ENCODE results near the gene ADAMTS2.

ADAMTS2 gene

GRCh38 chr5:179267671-179268083, 77.6 kb downstream of the ADAMTS2 start:
- TF ChIP-seq TEAD4 (IDR thresholded peaks at IDR 0.05) (no peak), CREB1 (IDR thresholded peaks at IDR 0.05; ENCODE audit: low read depth) (no peak), YY1 (IDR thresholded peaks at IDR 0.05; ENCODE audit: low read depth) (no peak), EGR1 (IDR thresholded peaks at IDR 0.05) (no peak), USF1 (IDR thresholded peaks at IDR 0.05) (no peak), TAF1 (IDR thresholded peaks at IDR 0.05; ENCODE audit: low read depth) (no peak)

- TF ChIP-seq MAX (IDR thresholded peaks at IDR 0.05): no peak
- no peak for TF ChIP-seq ZBTB7A (IDR thresholded peaks at IDR 0.05; ENCODE audit: low read depth)
- no peak for TF ChIP-seq NFIC (IDR thresholded peaks at IDR 0.05)
- TF ChIP-seq RAD21 (IDR thresholded peaks at IDR 0.05; ENCODE audit: low read depth): no peak
- TF ChIP-seq FOXM1 (IDR thresholded peaks at IDR 0.05; ENCODE audit: borderline replicate concordance, low read depth): no peak
- TF ChIP-seq TAF1 (IDR thresholded peaks at IDR 0.05; ENCODE audit: low read depth): no peak
- no peak for TF ChIP-seq EP300 (IDR thresholded peaks at IDR 0.05; ENCODE audit: borderline replicate concordance)
- no peak for TF ChIP-seq YY1 (IDR thresholded peaks at IDR 0.05; ENCODE audit: low read depth)
- no peak for TF ChIP-seq EGR1 (IDR thresholded peaks at IDR 0.05)
- no peak for TF ChIP-seq CEBPB (IDR thresholded peaks at IDR 0.05)
- TF ChIP-seq USF1 (IDR thresholded peaks at IDR 0.05): no peak
- TF ChIP-seq TCF12 (IDR thresholded peaks at IDR 0.05; ENCODE audit: low read depth): no peak
- no peak for TF ChIP-seq TEAD4 (IDR thresholded peaks at IDR 0.05)
- no peak for TF ChIP-seq REST (IDR thresholded peaks at IDR 0.05; ENCODE audit: low read depth)
- no peak for TF ChIP-seq CREB1 (IDR thresholded peaks at IDR 0.05; ENCODE audit: low read depth)
These were observed 78.1 kb downstream of the ADAMTS2 start for GRCh38 chr5:179267071-179267670.

GRCh38 chr5:179266291-179267070, 78.8 kb downstream of the ADAMTS2 start:
- TF ChIP-seq TEAD4 (IDR thresholded peaks at IDR 0.05) (no peak), YY1 (IDR thresholded peaks at IDR 0.05; ENCODE audit: low read depth) (no peak), CREB1 (IDR thresholded peaks at IDR 0.05; ENCODE audit: low read depth) (no peak), USF1 (IDR thresholded peaks at IDR 0.05) (peak; percentile 24; the same call in 1 of the 2 replicates)

GRCh38 chr5:179265514-179266290, 79.6 kb downstream of the ADAMTS2 start:
- no peak for TF ChIP-seq ZBTB7A (IDR thresholded peaks at IDR 0.05; ENCODE audit: low read depth)
- peak; percentile 48; the same call in 1 of the 2 replicates for TF ChIP-seq CEBPB (IDR thresholded peaks at IDR 0.05)
- no peak for TF ChIP-seq CREB1 (IDR thresholded peaks at IDR 0.05; ENCODE audit: low read depth)
- TF ChIP-seq REST (IDR thresholded peaks at IDR 0.05; ENCODE audit: low read depth): no peak
- peak; percentile 46; the same call in 1 of the 2 replicates for TF ChIP-seq MAX (IDR thresholded peaks at IDR 0.05)

GRCh38 chr5:179264783-179265513, 80.3 kb downstream of the ADAMTS2 start:
- TF ChIP-seq EGR1 (IDR thresholded peaks at IDR 0.05) (no peak), REST (IDR thresholded peaks at IDR 0.05; ENCODE audit: low read depth) (no peak), MAX (IDR thresholded peaks at IDR 0.05) (no peak), USF1 (IDR thresholded peaks at IDR 0.05) (no peak), TAF1 (IDR thresholded peaks at IDR 0.05; ENCODE audit: low read depth) (no peak), CREB1 (IDR thresholded peaks at IDR 0.05; ENCODE audit: low read depth) (no peak), YY1 (IDR thresholded peaks at IDR 0.05; ENCODE audit: low read depth) (no peak)
